ENCODE data around the gene VPS4A.

Gene VPS4A

DNA sequence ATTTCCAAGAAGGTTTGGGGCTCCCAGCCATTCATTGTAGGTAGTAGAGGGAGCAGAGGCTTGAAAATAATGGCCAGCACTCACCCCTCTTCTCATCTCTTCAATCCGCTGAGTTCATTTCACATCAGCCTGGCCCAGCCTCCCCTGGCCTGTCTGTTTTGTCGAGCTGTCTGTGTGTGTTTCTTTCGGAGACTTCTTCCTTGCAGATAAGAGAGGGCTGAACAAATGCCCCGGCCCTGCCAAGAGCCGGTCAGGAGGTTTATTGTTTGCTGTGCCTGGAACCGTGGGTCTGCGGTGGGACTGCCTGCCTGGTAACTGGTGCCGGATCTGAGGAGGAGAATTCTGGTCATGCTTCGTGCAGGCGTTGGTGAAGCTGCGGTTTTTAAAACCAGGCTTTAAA lies 3.4 kb downstream of the VPS4A start:
- ATAC-seq (replicated peaks), result no peak
- no peaks in the 10 kb centered on the region for H3K9me3 Mint-ChIP-seq
- no peaks in the 10 kb centered on the region for H3K27me3 Mint-ChIP-seq
- no peak for DNase-seq
- H3K27ac Mint-ChIP-seq, result no peak overlapping the region
- H3K4me3 Mint-ChIP-seq, result no peak overlapping the region
- peaks cover 55% of the 10 kb centered on the region for H3K36me3 Mint-ChIP-seq (ENCODE audit: insufficient read depth)
- peaks cover 25% of the 10 kb centered on the region in 2 donors for H3K4me1 Mint-ChIP-seq (ENCODE audit: low read depth in 2 of 2)

DNA sequence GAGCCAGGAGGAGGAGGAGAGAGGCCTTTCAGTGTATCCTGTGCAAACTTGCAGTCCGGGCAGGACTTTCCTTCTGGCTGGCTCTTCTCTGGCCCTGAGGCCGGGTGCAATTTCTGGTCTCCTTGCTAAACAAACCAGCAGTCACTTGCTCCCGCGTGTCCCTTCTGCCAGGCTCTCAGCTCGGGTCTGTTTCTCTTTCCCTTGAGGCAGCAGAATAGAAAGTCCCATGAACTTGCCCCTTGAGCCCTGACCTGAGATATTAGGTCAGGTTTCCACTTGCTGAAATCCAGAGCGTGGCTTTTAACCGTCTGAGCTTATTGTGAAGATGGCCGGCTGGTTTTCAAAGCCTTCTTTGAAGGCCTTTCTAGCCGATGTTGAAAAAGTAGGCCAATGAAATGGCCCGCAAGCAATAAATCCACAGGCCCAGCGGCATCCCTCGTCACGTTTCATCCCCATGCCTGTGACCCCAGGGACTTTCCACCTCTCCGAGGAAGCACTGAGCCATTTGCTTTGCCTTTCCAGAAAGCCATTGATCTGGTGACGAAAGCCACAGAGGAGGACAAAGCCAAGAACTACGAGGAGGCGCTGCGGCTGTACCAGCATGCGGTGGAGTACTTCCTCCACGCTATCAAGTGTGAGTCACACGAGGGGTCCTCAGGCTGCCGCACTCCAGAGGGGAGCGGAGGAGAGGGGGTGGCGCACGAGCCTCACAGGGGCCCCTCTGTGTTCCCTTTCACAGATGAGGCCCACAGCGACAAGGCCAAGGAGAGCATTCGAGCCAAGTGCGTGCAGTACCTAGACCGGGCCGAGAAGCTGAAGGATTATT lies 4.5 kb downstream of the VPS4A start:
- H3K4me3 Mint-ChIP-seq, result no peak overlapping the region
- no peak for ATAC-seq (replicated peaks)

DNA sequence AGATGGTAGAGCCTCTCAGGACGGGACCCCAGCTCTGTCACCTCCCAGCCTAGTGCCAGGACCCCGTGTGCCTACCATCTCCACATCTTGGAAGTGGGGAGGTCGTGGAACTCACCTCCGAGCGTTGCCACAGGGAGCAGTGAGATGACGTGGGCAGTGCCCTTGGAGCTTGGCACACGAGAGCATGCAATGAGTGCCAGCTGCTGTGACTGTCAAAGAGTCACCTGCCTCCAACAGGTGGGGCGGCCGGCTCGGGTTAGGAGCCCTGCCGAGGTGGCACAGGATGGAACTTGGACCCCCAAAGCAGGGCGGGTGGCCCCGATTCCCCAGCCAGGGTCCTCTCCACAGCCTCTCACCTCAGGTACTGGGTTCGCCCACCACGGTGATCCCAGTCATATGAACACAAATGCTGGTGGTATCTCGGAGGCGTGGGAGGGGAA lies 5.5 kb downstream of the VPS4A start:
- H3K4me1 Mint-ChIP-seq (ENCODE audit: low read depth in 2 of 2), result peaks cover 21 to 22% of the 10 kb centered on the region in 2 donors
- ATAC-seq (replicated peaks), result no peak
- H3K4me3 Mint-ChIP-seq, result no peak overlapping the region
- peak overlapping the region in 1 of 2 donors; percentile 78 for H3K27ac Mint-ChIP-seq
- H3K36me3 Mint-ChIP-seq (ENCODE audit: insufficient read depth), result peaks cover 64% of the 10 kb centered on the region
- H3K9me3 Mint-ChIP-seq, result no peaks in the 10 kb centered on the region
- H3K27me3 Mint-ChIP-seq, result no peaks in the 10 kb centered on the region
- DNase-seq, result no peak

More for the DNA sequence above, 4.5 kb downstream of the VPS4A start:
- peaks cover 56% of the 10 kb centered on the region for H3K36me3 Mint-ChIP-seq (ENCODE audit: insufficient read depth)
- H3K27ac Mint-ChIP-seq, result peak overlapping the region in 1 of 2 donors; percentile 78
- peaks cover 20 to 24% of the 10 kb centered on the region in 2 donors for H3K4me1 Mint-ChIP-seq (ENCODE audit: low read depth in 2 of 2)
- DNase-seq, result no peak
- no peaks in the 10 kb centered on the region for H3K27me3 Mint-ChIP-seq
- no peaks in the 10 kb centered on the region for H3K9me3 Mint-ChIP-seq

DNA sequence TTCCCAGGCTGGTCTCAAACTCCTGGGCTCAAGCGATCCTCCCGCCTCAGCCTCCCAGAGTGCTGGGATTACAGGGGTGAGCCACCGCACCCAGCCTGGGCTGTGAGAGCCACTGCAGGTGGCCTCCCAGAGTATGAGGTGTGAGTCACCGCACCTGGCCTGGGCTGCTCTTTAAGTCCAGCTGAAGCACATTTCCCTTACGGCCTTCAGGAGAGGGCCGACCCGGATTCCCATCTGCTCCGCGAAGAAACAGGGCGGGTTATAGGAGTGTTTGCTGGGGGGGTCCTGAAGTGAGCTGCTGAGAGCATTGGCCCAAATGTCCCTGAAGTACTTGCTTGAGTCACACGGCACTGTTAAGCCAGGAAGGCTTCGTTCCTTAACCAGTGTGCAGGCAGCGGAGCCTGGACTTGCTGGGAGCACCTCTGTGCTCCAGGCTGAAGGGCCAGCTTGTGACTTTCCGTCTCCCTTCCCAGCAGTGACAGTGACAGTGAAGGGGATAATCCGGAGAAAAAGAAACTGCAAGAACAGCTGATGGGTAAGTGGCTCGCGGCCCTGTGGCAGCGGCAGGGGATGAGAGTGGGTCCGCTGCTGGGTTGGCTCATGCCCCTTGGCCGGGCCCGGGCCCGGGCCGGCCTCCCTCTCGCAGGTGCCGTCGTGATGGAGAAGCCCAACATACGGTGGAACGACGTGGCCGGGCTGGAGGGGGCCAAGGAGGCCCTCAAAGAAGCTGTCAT lies 7.2 kb downstream of the VPS4A start:
- Mint-ChIP-seq H3K27me3 (no peaks in the 10 kb centered on the region), H3K4me3 (no peak overlapping the region), H3K4me1 (ENCODE audit: low read depth in 2 of 2) (peaks cover 13 to 16% of the 10 kb centered on the region in 2 donors), H3K36me3 (ENCODE audit: insufficient read depth) (peaks cover 69% of the 10 kb centered on the region), H3K9me3 (no peaks in the 10 kb centered on the region), H3K27ac (no peak overlapping the region)
- ATAC-seq (replicated peaks) (no peak), DNase-seq (no peak)

DNA sequence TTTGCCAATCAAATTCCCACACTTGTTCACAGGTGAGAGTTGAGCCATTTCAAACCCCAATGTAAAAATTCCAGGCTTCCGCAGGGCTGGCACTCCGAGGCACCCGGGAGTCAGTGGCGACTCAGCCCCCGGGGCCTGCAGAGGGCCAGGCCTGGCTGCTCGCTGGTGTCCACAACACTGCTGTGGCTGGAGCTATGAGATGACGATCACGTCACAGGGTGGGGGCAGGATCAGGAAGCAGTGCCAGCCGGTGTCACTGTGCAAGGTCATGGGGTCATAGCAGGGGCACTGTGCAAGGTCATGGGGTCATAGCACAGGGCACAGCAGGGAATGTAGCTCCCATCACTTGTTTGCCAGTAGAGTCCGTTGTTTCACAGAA lies 7.8 kb downstream of the VPS4A start:
- peaks cover 7 to 13% of the 10 kb centered on the region in 2 donors for H3K4me1 Mint-ChIP-seq (ENCODE audit: low read depth in 2 of 2)
- H3K4me3 Mint-ChIP-seq, result no peak overlapping the region
- DNase-seq (no peak), ATAC-seq (replicated peaks) (no peak)
- H3K27ac Mint-ChIP-seq, result no peak overlapping the region
- H3K36me3 Mint-ChIP-seq (ENCODE audit: insufficient read depth), result peaks cover 73% of the 10 kb centered on the region
- H3K27me3 Mint-ChIP-seq, result no peaks in the 10 kb centered on the region
- H3K9me3 Mint-ChIP-seq, result no peaks in the 10 kb centered on the region

DNA sequence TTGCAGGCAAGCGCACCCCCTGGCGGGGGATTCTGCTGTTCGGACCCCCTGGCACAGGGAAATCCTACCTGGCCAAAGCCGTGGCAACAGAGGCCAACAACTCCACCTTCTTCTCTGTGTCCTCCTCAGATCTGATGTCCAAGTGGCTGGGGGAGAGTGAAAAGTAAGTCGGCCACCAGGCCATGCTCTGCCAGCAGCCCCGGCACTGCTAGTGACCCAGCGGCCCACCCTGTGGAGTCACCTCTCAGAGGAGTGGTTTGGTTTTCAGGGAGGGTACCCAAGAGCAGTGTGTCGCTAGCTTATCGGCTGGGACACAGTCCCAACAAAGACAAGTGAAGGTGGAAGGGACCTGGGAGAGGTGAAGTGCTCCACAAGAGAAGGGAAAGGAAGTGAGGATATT lies 8.2 kb downstream of the VPS4A start:
- ATAC-seq (replicated peaks) (no peak), DNase-seq (no peak)
- Mint-ChIP-seq H3K36me3 (ENCODE audit: insufficient read depth) (peaks cover 73% of the 10 kb centered on the region), H3K27ac (no peak overlapping the region), H3K9me3 (no peaks in the 10 kb centered on the region), H3K4me1 (ENCODE audit: low read depth in 2 of 2) (peaks cover 4 to 10% of the 10 kb centered on the region in 2 donors), H3K27me3 (no peaks in the 10 kb centered on the region), H3K4me3 (no peak overlapping the region)

DNA sequence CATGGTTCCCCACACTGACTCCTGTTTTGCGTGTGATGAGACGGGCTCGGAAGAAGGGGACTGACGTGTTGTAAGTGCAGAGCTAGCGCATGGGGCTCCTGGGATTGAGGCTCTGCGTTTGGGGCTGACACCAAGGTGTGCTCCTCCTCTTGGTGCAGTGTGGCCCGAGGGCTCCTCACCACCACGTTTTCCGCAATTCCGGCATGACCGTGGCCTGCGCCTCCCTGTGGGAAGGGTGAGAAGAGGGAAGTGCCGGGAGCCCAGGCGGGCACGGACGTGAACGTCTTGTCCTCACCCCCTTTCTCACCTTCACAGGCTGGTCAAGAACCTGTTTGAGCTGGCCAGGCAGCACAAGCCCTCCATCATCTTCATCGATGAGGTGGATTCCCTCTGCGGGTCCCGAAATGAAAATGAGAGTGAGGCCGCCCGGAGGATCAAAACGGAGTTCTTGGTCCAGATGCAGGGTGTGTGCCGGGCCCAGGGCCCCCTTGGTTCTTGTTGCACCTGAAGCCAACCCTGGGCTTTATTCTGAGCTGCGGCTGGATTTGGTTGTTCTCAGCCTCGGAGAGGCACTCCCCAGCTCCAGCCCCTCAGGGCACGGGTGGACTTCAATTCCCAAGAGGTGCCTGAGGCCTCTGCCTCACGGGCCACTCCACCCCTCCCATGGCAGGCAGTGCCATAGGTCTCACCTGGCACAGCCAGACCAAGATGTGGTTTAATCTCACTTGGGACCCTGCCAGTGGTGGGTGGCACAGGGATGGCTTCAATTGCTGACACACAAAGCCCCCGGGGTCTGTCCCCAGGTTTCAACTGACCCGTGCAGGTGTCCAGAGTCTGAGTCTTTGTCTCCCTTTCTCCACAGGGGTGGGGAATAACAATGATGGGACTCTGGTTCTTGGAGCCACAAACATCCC lies 8.9 kb downstream of the VPS4A start:
- Mint-ChIP-seq H3K27me3 (no peaks in the 10 kb centered on the region), H3K9me3 (no peaks in the 10 kb centered on the region), H3K36me3 (ENCODE audit: insufficient read depth) (peaks cover 74% of the 10 kb centered on the region), H3K4me1 (ENCODE audit: low read depth in 2 of 2) (peaks cover 4 to 11% of the 10 kb centered on the region in 2 donors), H3K27ac (no peak overlapping the region), H3K4me3 (no peak overlapping the region)
- ATAC-seq (replicated peaks) (no peak), DNase-seq (no peak)

DNA sequence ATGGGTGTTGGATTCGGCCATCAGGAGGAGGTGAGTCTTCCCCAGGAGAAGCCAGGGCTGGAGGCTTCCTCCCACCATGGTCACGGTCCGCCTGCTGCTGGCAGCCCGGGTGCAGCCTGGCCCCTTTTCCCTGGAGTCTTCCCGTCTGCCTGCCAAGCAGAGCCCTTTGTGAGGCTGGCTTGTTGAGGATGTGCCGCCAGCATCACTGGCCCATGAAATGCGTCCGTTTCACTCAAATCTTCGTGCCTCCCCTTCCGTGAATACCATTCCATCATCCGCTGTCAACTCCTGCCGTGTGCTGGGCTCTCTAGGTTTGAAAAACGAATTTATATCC lies 9.6 kb downstream of the VPS4A start:
- Mint-ChIP-seq H3K4me3 (no peak overlapping the region), H3K9me3 (no peaks in the 10 kb centered on the region), H3K27me3 (no peaks in the 10 kb centered on the region), H3K36me3 (ENCODE audit: insufficient read depth) (peaks cover 72% of the 10 kb centered on the region), H3K4me1 (ENCODE audit: low read depth in 2 of 2) (peaks cover 4 to 11% of the 10 kb centered on the region in 2 donors), H3K27ac (peak overlapping the region; percentile 57 to 75)
- DNase-seq, result no peak
- ATAC-seq (replicated peaks), result no peak

DNA sequence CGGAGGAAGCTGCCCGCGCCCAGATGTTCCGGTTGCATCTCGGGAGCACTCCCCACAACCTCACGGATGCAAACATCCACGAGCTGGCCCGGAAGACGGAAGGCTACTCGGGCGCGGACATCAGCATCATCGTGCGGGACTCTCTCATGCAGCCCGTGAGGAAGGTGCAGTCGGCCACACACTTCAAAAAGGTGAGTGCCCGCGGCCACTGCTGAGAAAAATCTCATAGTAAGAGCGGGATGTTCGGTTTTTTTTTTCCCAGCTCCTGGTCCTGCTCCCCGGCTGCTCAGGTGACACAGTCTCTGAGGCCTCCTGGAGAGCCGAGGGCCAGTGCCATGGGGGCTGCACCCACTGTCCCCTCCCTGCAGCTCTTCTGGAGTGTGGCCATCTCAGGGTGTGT lies 9.9 kb downstream of the VPS4A start:
- H3K4me3 Mint-ChIP-seq, result no peak overlapping the region

DNA sequence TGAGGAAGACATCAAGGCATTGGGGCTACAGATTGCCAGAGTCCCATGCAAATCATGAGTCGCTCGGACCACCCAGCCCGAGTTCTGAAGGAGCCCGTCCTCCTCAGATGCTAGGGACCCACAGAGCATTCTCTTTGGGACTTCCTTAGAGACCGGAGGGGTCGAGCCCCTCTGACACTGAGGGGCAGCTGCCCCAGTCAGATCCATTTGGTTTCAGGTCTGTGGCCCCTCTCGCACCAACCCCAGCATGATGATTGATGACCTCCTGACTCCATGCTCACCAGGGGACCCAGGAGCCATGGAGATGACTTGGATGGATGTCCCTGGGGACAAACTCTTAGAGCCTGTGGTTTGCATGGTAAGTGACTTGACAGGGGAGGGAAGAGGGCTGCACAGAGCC lies 11.2 kb downstream of the VPS4A start:
- Mint-ChIP-seq H3K4me1 (ENCODE audit: low read depth in 2 of 2) (peaks cover 16 to 20% of the 10 kb centered on the region in 2 donors), H3K36me3 (ENCODE audit: insufficient read depth) (peaks cover 70% of the 10 kb centered on the region), H3K27me3 (no peaks in the 10 kb centered on the region), H3K4me3 (no peak overlapping the region), H3K27ac (no peak overlapping the region), H3K9me3 (no peaks in the 10 kb centered on the region)
- DNase-seq (no peak), ATAC-seq (replicated peaks) (no peak)

More for the DNA sequence above, 9.9 kb downstream of the VPS4A start:
- H3K27ac Mint-ChIP-seq, result peak overlapping the region; percentile 57 to 75
- no peaks in the 10 kb centered on the region for H3K27me3 Mint-ChIP-seq
- DNase-seq, result no peak
- no peak for ATAC-seq (replicated peaks)
- no peaks in the 10 kb centered on the region for H3K9me3 Mint-ChIP-seq
- peaks cover 72% of the 10 kb centered on the region for H3K36me3 Mint-ChIP-seq (ENCODE audit: insufficient read depth)
- peaks cover 8 to 13% of the 10 kb centered on the region in 2 donors for H3K4me1 Mint-ChIP-seq (ENCODE audit: low read depth in 2 of 2)

DNA sequence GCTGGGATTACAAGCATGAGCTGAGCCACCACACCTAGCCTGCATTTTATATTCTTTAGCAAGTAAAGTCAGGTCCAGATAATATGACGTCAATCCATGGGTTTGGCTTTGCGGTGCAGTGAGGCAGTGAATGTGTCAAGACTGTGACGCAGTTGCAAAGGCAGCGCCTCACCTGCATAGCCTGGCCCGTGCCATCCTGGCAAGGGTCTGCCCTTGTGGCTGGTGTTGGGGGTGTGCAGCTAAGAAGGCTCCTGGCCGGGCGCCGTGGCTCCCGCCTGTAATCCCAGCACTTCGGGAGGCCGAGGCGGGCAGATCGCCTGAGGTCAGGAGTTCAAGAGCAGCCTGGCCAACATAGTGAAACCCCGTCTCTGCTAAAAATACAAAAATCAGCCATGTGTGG lies 12.3 kb downstream of the VPS4A start:
- no peak for ATAC-seq (replicated peaks)
- Mint-ChIP-seq H3K9me3 (no peaks in the 10 kb centered on the region), H3K4me3 (no peak overlapping the region), H3K27ac (no peak overlapping the region), H3K27me3 (no peaks in the 10 kb centered on the region), H3K36me3 (ENCODE audit: insufficient read depth) (peaks cover 63% of the 10 kb centered on the region), H3K4me1 (ENCODE audit: low read depth in 2 of 2) (peaks cover 18 to 24% of the 10 kb centered on the region in 2 donors)
- DNase-seq, result no peak

DNA sequence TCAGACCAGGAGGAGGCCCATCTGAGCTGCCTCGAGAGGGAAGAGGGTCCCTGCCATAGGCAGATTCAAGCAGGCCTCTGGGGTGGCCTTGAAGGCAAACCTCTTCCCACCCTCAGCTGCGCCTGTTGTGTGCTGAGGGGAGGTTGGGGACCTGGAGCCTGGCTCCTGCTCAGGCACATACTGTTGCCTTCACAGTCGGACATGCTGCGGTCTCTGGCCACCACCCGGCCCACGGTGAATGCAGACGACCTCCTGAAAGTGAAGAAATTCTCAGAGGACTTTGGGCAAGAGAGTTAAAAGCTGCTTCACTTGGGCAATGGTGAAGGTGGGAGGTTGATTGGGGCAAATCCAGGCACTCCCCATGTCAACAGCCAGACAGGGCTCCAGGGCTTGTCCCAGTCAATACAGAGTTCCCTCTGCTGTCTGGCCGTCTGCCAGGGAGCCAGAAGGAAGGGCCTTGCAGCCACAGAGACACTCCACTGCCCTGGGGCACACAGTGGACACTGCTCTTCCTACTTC lies 12.9 kb downstream of the VPS4A start:
- peaks cover 65% of the 10 kb centered on the region for H3K36me3 Mint-ChIP-seq (ENCODE audit: insufficient read depth)
- DNase-seq (no peak), ATAC-seq (replicated peaks) (no peak)
- H3K4me3 Mint-ChIP-seq, result no peak overlapping the region
- peaks cover 21 to 30% of the 10 kb centered on the region in 2 donors for H3K4me1 Mint-ChIP-seq (ENCODE audit: low read depth in 2 of 2)
- H3K27me3 Mint-ChIP-seq, result no peaks in the 10 kb centered on the region
- H3K27ac Mint-ChIP-seq, result peak overlapping the region in 1 of 2 donors; percentile 35
- H3K9me3 Mint-ChIP-seq, result no peaks in the 10 kb centered on the region
